ENCODE data around the gene PNCK.
"Not testable (repeated sequence)": the region's sequence is repeated elsewhere in the genome, so short reads cannot be mapped to it uniquely, and the experiment has no call there.

Gene PNCK

GRCh38 chrX:153683486-153683885 lies 9.9 kb upstream of the PNCK start:
- not testable (repeated sequence) for H3K4me1 ChIP-seq (ENCODE audit: insufficient read depth, low read length); H3K36me3 ChIP-seq (ENCODE audit: insufficient read depth, low read depth, low read length); H3K9ac ChIP-seq (ENCODE audit: low read depth, low read length); H3K27me3 ChIP-seq (ENCODE audit: insufficient read depth, low read length); H3K27ac ChIP-seq (ENCODE audit: low read length); H3K4me3 ChIP-seq (ENCODE audit: low read length); H3K9me3 ChIP-seq (ENCODE audit: insufficient read depth, low read depth, low read length)

GRCh38 chrX:153681175-153681574 lies 7.6 kb upstream of the PNCK start:
- peaks cover 3% of the 10 kb centered on the region; the same call in 1 of the 2 replicates for H3K4me1 ChIP-seq (ENCODE audit: insufficient read depth, low read length)

GRCh38 chrX:153674219-153674851 lies 722 bp upstream of the PNCK start:
- H3K27me3 ChIP-seq (ENCODE audit: insufficient read depth, low read length): no peaks in the 10 kb centered on the region; the same call in 1 of the 2 replicates
- H3K4me1 ChIP-seq (ENCODE audit: insufficient read depth, low read length): no peaks in the 10 kb centered on the region; the same call in 1 of the 2 replicates
- H3K9ac ChIP-seq (ENCODE audit: low read depth, low read length): no peak overlapping the region
- peak overlapping the region; percentile 33; the same call in 1 of the 2 replicates for H3K4me3 ChIP-seq (ENCODE audit: low read length)
- no peaks in the 10 kb centered on the region for H3K9me3 ChIP-seq (ENCODE audit: insufficient read depth, low read depth, low read length)
- no peak overlapping the region for H3K27ac ChIP-seq (ENCODE audit: low read length)
- H3K36me3 ChIP-seq (ENCODE audit: insufficient read depth, low read depth, low read length): no peaks in the 10 kb centered on the region

More at GRCh38 chrX:153681175-153681574, 7.6 kb upstream of the PNCK start:
- Histone ChIP-seq H3K9ac (ENCODE audit: low read depth, low read length) (no peak overlapping the region), H3K9me3 (ENCODE audit: insufficient read depth, low read depth, low read length) (no peaks in the 10 kb centered on the region), H3K36me3 (ENCODE audit: insufficient read depth, low read depth, low read length) (no peaks in the 10 kb centered on the region), H3K27me3 (ENCODE audit: insufficient read depth, low read length) (no peaks in the 10 kb centered on the region), H3K27ac (ENCODE audit: low read length) (no peak overlapping the region), H3K4me3 (ENCODE audit: low read length) (no peak overlapping the region)

- Histone ChIP-seq H3K9ac (ENCODE audit: low read depth, low read length) (no peak overlapping the region), H3K4me3 (ENCODE audit: low read length) (no peak overlapping the region; the same call in 1 of the 2 replicates), H3K36me3 (ENCODE audit: insufficient read depth, low read depth, low read length) (no peaks in the 10 kb centered on the region), H3K9me3 (ENCODE audit: insufficient read depth, low read depth, low read length) (no peaks in the 10 kb centered on the region), H3K4me1 (ENCODE audit: insufficient read depth, low read length) (no peaks in the 10 kb centered on the region; the same call in 1 of the 2 replicates), H3K27ac (ENCODE audit: low read length) (no peak overlapping the region), H3K27me3 (ENCODE audit: insufficient read depth, low read length) (no peaks in the 10 kb centered on the region; the same call in 1 of the 2 replicates)
These were observed 834 bp downstream of the PNCK start for GRCh38 chrX:153672531-153673427.

- H3K27ac ChIP-seq (ENCODE audit: low read length): no peak overlapping the region
- H3K36me3 ChIP-seq (ENCODE audit: insufficient read depth, low read depth, low read length): no peaks in the 10 kb centered on the region
- no peaks in the 10 kb centered on the region; the same call in 1 of the 2 replicates for H3K27me3 ChIP-seq (ENCODE audit: insufficient read depth, low read length)
- no peak overlapping the region for H3K9ac ChIP-seq (ENCODE audit: low read depth, low read length)
- no peaks in the 10 kb centered on the region; the same call in 1 of the 2 replicates for H3K4me1 ChIP-seq (ENCODE audit: insufficient read depth, low read length)
- H3K9me3 ChIP-seq (ENCODE audit: insufficient read depth, low read depth, low read length): no peaks in the 10 kb centered on the region
- no peak overlapping the region for H3K4me3 ChIP-seq (ENCODE audit: low read length)
These were observed 1.8 kb downstream of the PNCK start for GRCh38 chrX:153671589-153672530.

GRCh38 chrX:153670748-153671588 lies 2.6 kb downstream of the PNCK start:
- no peaks in the 10 kb centered on the region for H3K36me3 ChIP-seq (ENCODE audit: insufficient read depth, low read depth, low read length)
- H3K9me3 ChIP-seq (ENCODE audit: insufficient read depth, low read depth, low read length): no peaks in the 10 kb centered on the region
- no peaks in the 10 kb centered on the region; the same call in 1 of the 2 replicates for H3K4me1 ChIP-seq (ENCODE audit: insufficient read depth, low read length)
- no peak overlapping the region for H3K4me3 ChIP-seq (ENCODE audit: low read length)
- no peaks in the 10 kb centered on the region; the same call in 1 of the 2 replicates for H3K27me3 ChIP-seq (ENCODE audit: insufficient read depth, low read length)
- H3K9ac ChIP-seq (ENCODE audit: low read depth, low read length): no peak overlapping the region
- H3K27ac ChIP-seq (ENCODE audit: low read length): no peak overlapping the region

GRCh38 chrX:153669901-153670731 lies 3.5 kb downstream of the PNCK start:
- Histone ChIP-seq H3K27ac (ENCODE audit: low read length) (no peak overlapping the region), H3K9ac (ENCODE audit: low read depth, low read length) (no peak overlapping the region), H3K27me3 (ENCODE audit: insufficient read depth, low read length) (no peaks in the 10 kb centered on the region; the same call in 1 of the 2 replicates), H3K36me3 (ENCODE audit: insufficient read depth, low read depth, low read length) (no peaks in the 10 kb centered on the region), H3K4me1 (ENCODE audit: insufficient read depth, low read length) (no peaks in the 10 kb centered on the region; the same call in 1 of the 2 replicates), H3K9me3 (ENCODE audit: insufficient read depth, low read depth, low read length) (no peaks in the 10 kb centered on the region), H3K4me3 (ENCODE audit: low read length) (no peak overlapping the region)

- Histone ChIP-seq H3K36me3 (ENCODE audit: insufficient read depth, low read depth, low read length) (no peaks in the 10 kb centered on the region), H3K9ac (ENCODE audit: low read depth, low read length) (no peak overlapping the region)
These were observed 4.3 kb downstream of the PNCK start for GRCh38 chrX:153669174-153669890.

GRCh38 chrX:153668423-153669173 lies 5.0 kb downstream of the PNCK start:
- no peak overlapping the region for H3K4me3 ChIP-seq (ENCODE audit: low read length)
- H3K4me1 ChIP-seq (ENCODE audit: insufficient read depth, low read length): no peaks in the 10 kb centered on the region
- no peaks in the 10 kb centered on the region for H3K9me3 ChIP-seq (ENCODE audit: insufficient read depth, low read depth, low read length)
- no peaks in the 10 kb centered on the region for H3K36me3 ChIP-seq (ENCODE audit: insufficient read depth, low read depth, low read length)
- H3K9ac ChIP-seq (ENCODE audit: low read depth, low read length): no peak overlapping the region
- no peaks in the 10 kb centered on the region for H3K27me3 ChIP-seq (ENCODE audit: insufficient read depth, low read length)
- H3K27ac ChIP-seq (ENCODE audit: low read length): no peak overlapping the region

More at GRCh38 chrX:153669174-153669890, 4.3 kb downstream of the PNCK start:
- no peaks in the 10 kb centered on the region for H3K9me3 ChIP-seq (ENCODE audit: insufficient read depth, low read depth, low read length)
- no peaks in the 10 kb centered on the region; the same call in 1 of the 2 replicates for H3K27me3 ChIP-seq (ENCODE audit: insufficient read depth, low read length)
- no peak overlapping the region for H3K27ac ChIP-seq (ENCODE audit: low read length)
- no peak overlapping the region for H3K4me3 ChIP-seq (ENCODE audit: low read length)
- H3K4me1 ChIP-seq (ENCODE audit: insufficient read depth, low read length): no peaks in the 10 kb centered on the region; the same call in 1 of the 2 replicates
